H4 (cell line): Measurements from ENCODE around the gene GCH1. TPM values are rescaled to one million over a fixed set of nuclear protein-coding genes. Genes with fewer than 3 reads are reported as not detected.
A peak's percentile ranks its signal among the peaks of the same experiment; 100 is the strongest.
"Not testable (repeated sequence)": the region's sequence is repeated elsewhere in the genome, so short reads cannot be mapped to it uniquely, and the experiment has no call there.

Source experiments
- DNase-seq: peaks from one replicate; pipeline ENCODE4 v3.0.0-alpha.2; 2015; ENCODE audit warnings: low spot score
- total RNA-seq: library from RNA; depleted of rRNA; stranded (reverse); fragments of >200 nt; shearing (Covaris generic); gene quantifications from 2 replicates; pipeline ENCODE4 v1.2.3, GENCODE V29; 2014

The GCH1 gene
- total RNA-seq, 1 experiment from 2014 or later: 3.5 TPM

DNA sequence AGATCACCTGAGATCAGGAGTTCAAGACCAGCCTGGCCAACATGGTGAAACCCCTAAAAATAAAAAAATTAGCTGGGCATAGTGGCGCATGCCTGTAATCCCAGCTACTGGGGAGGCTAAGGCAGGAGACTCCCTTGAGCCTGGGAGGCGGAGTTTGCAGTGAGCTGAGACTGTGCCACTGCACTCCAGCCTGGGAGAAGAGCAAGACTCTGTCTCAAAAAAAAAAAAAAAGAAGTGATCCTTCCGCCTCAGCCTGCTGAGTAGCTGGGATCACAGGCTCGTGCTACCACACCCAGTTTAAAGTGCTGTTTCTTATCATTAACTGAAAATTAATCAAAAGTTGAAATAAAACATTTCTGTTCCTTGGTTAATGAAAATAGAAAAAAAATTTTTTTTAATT lies 6.3 kb upstream of the GCH1 start:
- not testable (repeated sequence) for DNase-seq

DNA sequence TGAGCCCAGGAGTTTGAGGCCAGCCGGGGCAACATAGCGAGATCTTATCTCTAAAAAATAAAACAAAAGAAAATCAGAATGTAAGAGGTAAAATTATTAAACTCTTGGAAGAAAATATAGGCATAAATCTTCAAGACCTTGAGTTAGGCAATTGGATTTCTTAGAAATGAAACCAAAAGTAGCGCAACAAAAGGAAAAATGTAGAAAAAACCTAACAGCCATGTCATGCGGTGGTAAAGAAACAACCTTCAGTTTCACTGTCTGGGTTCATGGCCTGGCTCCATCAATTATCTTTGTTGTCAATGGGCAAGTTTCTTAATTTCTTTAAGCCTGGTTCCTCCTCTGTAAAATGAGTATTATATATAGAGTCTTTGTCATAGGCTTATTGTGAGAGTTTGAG lies 5.6 kb upstream of the GCH1 start:
- no peak for DNase-seq

DNA sequence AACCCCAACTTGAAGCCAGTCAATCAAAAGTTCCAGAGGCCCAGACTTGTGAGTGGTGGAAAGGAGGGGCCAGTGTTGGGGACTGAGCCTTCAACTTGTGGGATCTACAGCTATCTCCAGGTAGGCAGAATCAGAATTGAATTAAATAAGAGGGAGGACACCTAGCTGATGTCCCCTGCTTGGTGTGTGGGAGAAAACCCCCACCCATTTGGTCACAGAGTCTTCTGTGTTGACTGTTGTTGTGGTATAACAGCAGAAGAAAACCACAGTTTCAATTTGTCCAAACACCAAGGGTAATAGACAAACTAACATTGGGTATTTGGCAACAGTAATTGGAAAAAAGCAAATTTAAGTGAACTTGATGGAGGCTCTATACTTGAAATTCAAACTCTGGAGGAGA lies 3.4 kb upstream of the GCH1 start:
- DNase-seq: no peak

DNA sequence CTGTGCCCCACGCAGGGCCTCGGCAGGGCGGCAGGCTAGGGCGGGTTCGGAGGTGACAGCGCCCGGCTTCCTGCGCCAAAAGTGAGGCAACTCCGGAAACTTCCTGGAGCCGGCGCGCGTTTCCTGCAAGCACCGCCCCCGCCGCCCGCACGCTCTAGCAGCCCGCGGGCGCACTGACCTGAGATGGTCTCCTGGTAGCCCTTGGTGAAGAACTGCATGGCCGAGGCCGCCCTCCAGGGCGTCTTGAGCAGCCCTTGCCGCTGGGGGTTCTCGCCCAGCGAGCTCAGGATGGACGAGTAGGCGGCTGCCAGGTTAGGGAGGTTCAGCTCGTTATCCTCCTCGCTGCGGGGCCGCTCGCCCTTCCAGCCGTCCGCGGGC lies 494 bp downstream of the GCH1 start:
- DNase-seq: peak; percentile 42

DNA sequence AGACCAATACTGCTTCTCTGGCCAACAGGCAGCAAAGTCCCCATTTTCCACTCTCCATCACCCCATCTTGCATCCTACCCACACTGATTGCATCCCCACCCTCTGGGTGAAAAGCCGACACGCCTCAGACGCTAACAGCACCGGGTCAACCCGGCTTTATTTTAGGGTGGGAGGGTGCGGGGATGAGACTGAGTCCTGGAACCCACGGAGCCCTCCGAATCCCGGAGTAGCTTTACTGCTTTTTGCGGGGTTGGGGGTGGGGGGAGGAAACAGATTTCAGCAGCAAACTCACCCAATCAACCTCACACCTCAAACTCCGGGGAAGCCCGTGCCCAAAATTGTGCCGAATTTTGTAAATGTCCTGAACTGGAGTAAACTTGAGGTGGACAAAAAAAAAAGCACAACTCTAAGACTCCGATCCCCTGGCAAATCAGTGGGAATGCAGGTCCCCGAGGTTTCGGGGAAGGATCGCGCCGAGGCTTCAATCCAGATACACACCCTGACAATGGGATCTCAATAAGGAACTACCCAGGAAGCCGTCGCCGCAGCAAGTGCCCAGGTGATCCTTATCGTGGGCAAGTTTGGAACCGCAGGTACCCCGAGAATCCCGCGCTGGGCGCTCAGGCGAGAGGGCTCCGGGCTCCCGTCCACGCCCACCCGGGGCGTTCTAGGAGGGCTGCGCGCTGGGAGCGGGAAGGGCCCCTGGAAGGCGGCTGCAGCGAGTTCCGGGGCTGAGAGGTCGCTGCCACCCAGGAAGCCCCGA lies 1.1 kb downstream of the GCH1 start:
- no peak for DNase-seq

DNA sequence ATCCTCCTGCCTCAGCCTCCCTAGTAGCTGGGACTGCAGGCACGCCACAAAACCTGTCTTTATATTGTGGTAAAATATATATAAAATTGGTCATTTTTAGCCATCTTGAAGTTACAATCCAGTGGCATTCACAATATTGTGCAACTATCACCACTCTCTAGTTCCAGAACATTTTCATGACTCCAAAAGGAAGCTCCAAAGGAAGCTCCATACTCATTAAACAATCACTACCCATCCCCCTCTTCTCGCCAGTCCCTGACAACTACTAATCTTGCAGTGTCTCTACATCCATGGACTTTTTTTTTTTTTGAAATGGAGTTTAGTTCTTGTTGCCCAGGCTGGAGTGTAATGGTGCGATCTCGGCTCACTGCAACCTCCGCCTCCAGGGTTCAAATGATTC lies 3.1 kb downstream of the GCH1 start:
- DNase-seq: no peak

DNA sequence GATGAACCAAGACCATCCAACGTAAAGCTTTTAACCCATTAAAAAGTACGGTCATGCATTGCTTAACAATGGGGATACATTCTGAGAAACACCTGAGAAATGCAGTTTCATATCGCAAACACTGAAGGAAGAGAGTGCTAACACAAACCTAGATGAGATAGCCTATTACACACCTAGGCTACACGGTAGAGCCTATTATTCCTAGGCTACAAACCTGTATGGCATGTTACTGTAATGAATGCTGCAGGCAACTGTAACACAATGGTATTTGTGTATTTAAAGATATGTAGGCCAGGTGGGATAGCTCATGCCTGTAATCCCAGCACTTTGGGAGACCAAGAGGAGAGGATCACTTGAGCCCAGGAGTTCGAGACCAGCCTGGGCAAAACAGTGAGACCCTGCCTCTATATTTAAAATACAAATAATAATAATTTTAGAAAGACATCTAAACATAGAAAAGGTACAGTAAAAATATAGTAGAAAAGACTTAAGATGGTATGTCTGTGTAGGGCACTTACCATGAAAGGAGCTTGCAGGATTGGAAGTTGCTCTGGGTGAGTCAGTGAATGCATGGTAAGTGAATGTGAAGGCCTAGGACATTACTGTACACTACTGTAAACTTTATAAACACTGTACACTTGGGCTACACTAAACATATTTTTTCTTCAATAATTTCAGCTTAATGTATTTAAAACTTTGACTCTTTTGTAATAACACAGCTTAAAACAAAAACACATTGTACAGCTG lies 4.6 kb downstream of the GCH1 start:
- DNase-seq: not testable (repeated sequence)

DNA sequence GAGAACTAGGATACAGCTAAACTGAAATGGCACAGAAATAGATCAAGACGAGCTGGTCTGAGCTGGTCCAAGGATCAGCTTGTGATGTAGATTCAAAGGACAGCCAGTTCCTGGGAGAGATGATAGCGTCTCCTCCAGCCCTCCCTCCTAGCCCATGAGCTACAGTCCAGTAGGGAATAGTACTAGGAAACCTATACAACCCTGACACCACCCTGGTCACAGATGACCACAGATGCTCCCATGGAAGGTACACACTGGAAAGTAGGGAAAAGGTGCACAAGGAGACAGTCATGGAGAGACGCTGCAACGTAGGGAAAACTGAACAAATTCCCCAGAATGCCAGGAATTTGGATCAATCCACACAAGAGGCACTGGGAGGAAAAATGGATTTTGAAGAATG lies 6.9 kb downstream of the GCH1 start:
- no peak for DNase-seq

DNA sequence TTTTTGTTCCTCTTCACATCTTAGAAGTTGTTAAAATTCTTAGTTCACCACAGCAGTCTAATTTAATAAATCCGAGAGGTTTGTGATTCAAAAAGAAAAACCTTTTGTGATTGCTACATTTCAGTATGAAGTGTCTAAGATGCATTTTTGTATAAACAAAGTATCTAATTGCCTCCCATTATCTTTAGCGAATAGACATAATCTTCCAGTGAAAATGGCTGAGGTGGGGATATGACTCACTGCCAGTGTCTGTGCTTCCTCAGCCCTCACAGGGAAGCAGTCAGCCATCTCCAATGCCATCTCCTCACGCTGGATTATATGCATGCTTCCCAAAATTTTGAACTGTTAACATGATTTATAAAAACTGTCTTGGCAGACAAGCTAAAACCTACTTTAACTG lies 7.6 kb downstream of the GCH1 start:
- DNase-seq: no peak

DNA sequence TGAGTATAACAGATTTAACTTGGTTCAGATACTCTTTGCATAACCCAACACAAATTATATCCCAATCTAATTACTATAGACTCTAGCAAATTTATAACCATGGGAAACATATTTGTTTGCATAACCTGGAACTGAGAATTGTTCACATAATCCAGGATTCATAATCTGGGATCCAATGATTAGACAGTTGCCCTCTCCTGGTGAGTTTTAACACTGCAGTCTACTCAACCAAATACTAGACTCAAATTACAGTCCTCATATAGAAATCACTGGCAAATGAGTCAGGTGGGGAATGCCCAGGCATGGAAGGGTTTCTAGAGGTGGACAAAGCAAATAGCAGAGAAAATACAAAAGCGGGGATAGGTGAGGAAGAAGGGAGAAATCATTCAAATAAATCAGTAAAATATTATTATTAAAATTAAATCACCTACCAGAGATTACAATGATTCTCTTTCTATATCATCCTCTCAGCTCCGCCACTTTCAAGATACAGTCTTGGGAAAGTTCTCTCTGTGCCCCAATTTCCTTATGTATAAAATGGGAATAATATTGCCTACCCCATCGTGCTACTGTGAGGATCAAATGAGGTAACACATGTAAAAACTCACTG lies 9.4 kb downstream of the GCH1 start:
- DNase-seq: peak; percentile 36

DNA sequence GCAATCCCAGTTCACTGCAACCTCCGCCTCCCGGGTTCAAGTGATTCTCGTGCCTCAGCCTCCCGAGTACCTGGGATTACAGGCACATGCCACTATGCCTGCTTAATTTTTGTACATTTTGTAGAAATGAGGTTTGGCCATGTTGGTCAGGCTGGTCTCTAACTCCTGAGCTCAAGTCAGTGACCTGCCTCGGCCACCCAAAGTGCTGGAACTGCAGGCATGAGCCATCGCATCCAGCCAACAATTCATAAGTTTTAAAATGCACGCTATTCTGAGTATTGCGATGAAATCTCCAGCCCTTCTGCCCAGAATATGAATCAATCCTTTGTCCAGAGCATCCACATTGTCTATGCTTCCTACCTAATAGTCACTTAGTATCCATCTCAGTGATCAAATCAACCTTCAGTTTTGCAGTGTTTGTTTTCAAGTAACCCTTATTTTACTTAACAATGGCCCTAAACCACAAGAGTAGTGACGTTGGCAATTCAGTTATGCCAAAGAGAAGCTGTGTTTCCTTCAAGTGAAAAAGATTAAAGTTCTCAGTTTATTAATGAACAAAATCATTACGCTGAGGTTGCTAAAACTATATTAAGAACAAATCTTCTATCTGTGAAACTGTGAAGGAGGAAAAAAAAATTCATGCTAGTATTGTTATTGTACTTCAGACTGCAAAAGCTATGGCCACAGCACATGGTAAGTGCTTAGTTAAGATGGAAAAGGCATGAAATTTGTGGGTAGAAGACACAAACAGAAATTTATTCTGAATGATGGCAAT lies 11.0 kb downstream of the GCH1 start:
- DNase-seq: no peak

DNA sequence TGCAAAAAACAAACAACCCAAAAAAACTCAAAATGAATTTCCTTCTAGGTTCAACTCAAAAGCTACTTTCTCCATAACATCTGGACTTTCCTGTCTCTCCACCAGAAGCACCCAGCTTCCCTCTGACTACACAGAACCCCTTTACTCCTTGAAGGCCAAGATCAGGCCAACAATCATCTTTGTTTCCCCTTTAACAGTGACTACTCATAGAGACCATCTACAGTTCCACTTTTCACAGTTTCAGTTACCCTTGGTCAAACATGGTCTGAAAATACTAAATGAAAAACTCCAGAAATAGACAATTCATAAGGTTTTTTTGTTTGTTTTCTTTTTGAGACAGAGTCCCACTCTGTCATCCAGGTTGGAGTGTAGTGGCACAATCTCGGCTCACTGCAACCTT lies 11.8 kb downstream of the GCH1 start:
- no peak for DNase-seq

DNA sequence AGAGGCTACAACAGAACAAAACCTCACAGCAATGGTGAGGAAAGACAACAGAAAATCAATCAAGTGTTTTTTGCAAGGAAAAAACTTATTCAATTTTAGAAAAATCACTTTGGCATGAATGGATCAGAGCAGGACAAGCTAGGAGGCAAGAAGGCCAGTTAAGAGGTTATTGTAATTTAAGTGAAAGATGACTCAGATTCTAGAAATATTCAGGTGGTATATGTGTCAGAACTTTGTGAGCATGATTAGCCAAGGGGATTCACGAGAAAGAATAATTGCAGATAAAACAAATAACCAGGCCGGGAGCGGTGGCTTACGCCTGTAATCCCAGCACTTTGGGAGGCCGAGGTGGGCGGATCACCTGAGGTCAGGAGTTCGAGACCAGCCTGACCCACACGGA lies 12.7 kb downstream of the GCH1 start:
- DNase-seq: no peak

DNA sequence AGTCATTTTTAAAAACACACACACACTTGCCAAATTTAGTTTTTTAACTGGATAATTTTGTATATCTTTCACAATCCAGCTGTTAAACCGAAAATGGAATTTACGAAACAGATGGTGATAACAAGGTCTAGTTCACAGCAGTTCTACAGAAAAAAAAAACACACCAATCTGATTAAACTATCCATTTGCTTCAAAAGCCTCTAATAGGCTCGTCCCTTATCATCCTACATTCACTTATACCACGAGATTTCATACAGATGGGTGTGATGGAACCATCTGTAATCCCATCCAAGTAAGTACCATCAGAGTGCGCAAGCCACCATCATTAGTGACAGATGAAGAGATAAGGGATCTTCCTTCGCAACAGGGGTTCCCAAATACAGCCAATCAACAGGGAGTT lies 20.1 kb downstream of the GCH1 start:
- DNase-seq: no peak

DNA sequence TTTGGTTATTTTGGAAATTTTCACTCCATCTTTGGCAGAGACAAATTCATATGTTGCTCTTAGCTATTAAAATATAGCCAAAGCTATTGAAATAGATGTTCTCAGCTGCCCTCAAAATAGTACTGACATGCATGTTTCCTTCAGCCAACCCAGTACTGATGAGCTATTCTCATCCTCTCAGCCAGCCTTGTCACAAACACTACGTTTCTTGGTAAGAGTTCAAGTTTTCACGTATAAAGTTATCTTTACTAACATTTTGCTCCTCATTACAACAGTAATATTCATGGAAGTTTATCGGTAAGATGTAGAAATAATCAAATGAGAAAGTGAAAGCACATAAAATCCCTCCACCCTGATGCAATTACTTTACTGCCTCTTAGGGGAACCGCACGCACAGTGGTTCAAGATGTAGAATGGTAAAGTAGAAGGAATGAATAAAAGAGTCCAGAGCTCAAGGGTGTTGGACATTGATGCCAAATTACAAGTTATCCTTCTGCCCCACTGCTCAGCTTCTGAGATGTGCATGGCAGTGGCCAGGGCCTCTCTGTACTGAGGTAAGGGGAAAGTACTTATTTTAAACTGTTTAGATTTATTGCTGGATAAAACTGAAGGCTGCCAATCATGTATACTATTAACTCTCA lies 20.7 kb downstream of the GCH1 start:
- DNase-seq: peak; percentile 59

DNA sequence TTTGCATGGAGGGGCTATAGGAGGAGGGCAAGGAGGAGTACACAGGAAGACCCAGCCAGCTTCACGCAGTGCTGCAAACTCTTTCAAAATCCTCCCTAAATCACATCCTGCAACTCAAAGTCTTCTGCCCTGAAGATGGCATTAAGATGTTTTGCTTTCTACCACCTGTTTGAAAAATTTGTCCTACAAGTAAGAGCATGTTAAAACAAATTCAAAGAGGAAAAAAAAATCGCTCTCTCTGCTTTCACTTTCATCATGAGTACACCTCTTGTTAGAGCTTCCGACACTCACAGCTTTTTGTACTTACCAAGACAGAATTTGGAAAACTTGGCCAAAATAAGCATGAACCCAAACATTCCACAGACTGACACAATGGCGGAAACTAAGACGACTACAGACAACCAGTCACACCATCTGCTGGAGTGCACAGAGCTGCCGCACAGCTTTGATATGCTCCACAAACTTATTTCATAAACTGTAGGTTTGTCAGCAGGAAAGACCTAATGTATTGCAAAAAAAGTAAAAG lies 21.3 kb downstream of the GCH1 start:
- peak; percentile 31 for DNase-seq

DNA sequence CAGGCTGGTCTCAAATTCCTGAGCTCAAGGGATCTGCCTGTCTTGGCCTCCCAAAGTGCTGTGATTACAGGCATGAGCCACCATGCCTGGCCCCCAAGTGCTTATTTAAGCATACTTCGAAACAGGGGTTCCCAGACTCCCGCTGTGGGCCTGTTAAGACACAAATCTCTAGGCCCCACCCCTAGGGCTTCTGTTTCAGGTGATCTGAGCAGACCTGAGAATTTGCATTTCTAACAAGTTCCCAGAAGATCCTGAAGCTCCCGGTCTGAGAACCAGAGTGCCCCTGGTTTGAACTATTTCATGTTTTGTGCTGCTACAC lies 25.0 kb downstream of the GCH1 start:
- DNase-seq: no peak

DNA sequence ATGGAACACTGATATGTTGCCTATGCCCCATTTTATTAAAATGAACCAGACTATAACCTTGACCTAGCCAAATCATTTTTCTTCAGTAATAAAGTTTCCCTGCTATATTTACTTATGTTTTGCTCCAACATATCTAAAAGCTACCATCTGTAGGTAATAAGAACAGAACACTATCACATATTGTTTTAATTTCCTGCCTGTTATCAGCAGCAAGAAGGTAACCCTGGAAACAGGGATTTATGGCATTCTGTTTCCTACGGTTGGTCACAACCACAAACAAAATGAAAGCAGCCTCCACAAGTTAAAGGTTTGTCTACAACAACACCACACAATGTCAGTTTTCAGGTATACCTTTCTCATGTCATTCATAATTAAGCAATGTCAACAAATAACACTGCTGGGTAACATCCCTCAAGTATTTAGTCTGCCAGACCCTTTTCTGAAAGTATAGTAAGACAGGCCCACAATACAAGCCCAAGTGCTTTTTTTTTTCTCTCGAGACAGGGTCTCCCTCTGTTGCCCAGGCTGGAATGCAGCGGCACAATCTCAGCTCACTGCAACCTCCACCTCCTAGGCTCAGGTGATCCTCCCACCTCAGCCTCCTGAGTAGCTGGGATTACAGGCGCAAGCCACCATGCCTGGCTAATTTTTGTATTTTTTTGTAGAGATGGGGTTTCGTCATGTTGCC lies 25.5 kb downstream of the GCH1 start:
- no peak for DNase-seq

DNA sequence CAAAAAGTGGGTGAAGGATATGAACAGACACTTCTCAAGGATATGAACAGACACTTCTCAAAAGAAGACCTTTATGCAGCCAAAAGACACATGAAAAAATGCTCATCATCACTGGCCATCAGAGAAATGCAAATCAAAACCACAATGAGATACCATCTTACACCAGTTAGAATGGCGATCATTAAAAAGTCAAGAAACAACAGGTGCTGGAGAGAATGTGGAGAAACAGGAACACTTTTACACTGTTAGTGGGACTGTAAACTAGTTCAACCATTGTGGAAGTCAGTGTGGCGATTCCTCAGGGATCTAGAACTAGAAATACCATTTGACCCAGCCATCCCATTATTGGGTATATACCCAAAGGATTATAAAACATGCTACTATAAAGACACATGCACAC lies 27.0 kb downstream of the GCH1 start:
- not testable (repeated sequence) for DNase-seq

DNA sequence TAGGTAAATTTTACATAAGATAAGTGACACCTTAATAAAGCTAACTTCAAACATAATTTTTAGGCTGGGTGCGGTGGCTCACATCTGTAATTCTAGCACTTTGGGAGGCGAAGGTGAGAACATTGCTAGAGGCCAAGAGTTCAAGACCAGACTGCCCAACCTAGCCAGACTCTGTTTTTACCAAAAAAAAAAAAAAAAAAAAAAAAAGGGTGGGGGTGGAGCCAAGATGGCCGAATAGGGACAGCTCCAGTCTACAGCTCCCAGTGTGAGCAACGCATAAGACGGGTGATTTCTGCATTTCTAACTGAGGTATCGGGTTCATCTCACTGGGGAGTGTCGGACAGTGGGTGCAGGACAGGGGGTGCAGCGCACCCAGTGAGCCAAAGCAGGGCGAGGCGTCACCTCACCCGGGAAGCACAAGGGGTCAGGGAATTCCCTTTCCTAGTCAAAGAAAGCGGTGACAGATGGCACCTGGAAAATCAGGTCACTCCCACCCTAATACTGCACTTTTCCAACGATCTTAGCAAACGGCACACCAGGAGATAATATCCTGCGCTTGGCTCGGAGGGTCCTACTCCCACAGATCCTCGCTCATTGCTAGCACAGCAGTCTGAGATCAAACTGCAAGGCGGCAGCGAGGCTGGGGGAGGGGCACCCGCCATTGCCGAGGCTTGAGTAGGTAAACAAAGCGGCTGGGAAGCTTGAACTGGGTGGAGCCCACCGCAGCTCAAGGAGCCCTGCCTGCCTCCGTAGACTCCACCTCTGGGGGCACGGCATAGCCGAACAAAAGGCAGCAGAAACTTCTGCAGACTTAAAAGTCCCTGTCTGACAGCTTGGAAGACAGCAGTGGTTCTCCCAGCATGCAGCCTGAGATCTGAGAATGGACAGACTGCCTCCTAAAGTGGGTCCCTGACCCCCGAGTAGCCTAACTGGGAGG lies 32.2 kb downstream of the GCH1 start:
- DNase-seq: not testable (repeated sequence)
